Cerebellar nuclear complex (tissue), 1 donor: ENCODE results near the gene CAPRIN1.
"Not testable (repeated sequence)": the region's sequence is repeated elsewhere in the genome, so short reads cannot be mapped to it uniquely, and the experiment has no call there.

Experiments
- DNase-seq, 2 experiments: peaks; one replicate each; lab custom pipeline; 2025; lab: John Stamatoyannopoulos, UW

CAPRIN1 gene

DNA sequence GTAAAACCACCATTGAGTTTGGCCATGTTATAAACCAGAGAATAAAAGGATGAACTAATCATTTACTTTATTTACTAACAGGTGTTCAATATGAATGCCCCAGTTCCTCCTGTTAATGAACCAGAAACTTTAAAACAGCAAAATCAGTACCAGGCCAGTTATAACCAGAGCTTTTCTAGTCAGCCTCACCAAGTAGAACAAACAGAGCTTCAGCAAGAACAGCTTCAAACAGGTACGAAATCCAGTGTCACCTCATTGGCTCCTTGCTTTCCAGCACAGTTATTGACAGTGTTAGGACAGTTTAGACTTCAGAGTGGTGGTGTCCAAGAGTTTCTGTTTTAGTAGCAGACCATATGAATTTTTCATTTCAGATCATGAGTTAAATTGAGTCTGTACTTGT lies 40.3 kb downstream of the CAPRIN1 start:
- DNase-seq = no peak

- DNase-seq = not testable (repeated sequence)
These were observed 43.4 kb downstream of the CAPRIN1 start for GRCh38 chr11:34094900-34095299.

DNA sequence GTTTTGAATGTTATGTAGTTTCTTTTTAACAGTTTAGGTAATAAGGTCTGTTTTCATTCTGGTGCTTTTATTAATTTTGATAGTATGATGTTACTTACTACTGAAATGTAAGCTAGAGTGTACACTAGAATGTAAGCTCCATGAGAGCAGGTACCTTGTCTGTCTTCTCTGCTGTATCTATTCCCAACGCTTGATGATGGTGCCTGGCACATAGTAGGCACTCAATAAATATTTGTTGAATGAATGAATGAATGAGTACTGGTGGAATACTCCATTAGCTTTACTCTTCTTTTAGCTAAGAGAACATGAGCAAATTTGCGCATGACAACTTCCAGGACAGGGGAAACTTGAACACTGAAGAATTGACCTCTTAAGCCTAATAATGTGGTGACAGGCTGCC lies 47.3 kb downstream of the CAPRIN1 start:
- DNase-seq = no peak

DNA sequence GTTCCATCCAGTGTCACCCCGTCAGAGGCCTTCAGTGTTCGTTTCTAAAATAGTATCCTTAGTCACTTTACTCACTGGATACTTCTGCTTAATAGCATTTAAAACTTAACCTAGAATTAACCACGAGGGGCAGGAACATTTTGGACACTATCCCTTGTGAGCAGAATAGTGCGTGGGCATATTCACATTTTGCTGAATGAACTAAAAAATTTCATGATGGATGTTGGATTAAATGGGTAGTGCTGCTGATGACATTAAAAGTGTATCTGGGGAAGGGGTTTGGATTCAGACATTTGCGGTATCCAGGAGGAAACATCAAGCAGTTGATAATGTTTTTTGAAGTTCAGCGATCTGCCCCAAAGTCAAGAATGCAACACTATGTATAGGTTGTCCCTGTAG lies 53.1 kb downstream of the CAPRIN1 start:
- no peak for DNase-seq

DNA sequence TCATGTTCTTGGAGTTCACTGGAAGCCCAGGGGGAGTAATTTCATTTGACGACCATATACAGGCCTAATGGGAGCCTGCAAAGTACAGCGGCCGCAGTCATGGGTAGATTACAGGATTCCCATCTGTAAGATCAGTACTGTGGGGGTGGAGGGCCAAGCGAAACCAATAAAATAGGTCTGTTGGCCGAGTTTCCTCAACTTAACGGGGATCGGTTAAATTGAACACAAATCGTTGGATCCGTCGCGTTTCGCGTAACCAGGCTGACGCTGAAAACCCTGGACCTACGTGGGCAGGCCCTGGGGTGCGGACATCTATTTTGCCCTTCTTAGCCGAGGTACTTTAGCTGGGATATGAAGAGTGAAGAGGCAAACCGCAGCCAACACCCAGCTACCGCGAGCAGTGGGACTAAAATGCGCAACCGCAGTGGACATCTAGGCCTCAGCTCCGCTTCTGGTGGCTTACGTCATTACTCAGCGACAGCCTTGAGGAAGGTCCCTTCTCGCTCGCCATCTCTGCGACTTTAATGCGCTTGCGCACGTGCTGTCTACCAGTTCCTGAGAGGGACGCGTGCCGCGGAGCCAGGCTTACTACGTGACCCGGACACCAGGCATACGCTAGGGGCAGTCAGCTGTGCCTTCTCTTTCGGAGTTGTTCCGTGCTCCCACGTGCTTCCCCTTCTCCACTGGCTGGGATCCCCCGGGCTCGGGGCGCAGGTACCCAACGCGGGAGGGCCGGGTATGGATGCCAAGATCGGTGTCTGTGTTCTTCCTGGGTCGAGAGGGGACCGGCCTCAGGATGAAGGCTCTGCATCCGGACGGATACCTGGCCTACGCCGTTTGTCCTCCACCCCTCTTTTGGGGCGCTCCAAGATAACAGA lies 53.8 kb downstream of the CAPRIN1 start, which contains the start of gene NAT10:
NAT10 (plus strand) TSS at position 551 of the 878 bp plus-strand sequence. CDS start 2,597 bp downstream, outside the sequence.
- DNase-seq = peak; percentile 5 to 69

DNA sequence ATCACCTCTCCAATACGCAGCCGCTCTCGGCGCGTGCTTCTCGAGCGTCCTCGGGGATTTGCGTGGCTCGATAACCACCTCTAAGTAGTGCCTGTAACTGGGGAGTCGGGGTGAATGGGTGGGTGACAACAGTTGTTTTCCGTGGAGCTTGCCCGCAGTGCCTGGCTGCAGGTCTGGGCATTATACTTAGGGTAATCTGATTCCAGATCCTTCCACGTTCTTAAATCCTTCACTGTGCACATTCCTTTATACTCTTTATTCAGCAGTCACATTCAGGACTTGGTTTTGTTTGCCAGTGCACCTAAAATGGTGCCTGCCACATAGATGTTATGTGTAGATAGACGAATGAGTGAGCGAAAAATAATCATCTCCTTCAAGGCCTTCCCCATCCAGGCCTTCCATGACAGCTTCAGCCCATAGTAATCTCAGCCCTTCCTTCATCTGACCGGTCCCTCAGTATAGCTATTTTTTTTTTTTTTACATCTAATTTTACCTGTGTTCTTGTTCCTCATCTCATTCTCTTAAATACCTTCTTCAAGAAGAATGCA lies 54.5 kb downstream of the CAPRIN1 start:
- no peak for DNase-seq

DNA sequence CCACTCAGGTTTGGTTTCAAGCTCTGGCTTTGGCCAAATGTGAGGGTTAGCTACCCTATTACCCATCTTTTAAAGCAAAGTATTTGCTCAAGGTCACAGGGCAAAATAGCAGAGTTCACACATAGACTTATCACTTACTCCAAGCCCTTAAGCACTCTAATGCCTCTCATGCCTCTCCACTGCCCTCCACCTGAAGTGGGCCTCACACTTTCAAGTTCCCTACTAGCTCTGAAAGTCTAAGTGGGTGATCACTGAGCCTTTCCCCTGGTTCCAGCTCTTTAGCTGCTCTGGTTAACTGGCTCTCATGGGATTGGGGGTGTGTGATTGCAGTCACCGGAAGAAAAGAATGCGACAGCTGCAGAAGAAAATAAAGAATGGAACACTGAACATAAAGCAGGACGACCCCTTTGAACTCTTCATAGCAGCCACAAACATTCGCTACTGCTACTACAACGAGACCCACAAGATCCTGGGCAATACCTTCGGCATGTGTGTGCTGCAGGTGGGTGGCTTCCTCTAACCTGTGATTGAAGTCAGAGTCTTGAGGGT lies 60.3 kb downstream of the CAPRIN1 start:
- DNase-seq = no peak

- DNase-seq = no peak
These were observed 62.5 kb downstream of the CAPRIN1 start for GRCh38 chr11:34114014-34114413.

GRCh38 chr11:34114471-34114870 lies 62.9 kb downstream of the CAPRIN1 start:
- DNase-seq = no peak

- no peak for DNase-seq
These were observed 69.1 kb downstream of the CAPRIN1 start for GRCh38 chr11:34120651-34121050.

DNA sequence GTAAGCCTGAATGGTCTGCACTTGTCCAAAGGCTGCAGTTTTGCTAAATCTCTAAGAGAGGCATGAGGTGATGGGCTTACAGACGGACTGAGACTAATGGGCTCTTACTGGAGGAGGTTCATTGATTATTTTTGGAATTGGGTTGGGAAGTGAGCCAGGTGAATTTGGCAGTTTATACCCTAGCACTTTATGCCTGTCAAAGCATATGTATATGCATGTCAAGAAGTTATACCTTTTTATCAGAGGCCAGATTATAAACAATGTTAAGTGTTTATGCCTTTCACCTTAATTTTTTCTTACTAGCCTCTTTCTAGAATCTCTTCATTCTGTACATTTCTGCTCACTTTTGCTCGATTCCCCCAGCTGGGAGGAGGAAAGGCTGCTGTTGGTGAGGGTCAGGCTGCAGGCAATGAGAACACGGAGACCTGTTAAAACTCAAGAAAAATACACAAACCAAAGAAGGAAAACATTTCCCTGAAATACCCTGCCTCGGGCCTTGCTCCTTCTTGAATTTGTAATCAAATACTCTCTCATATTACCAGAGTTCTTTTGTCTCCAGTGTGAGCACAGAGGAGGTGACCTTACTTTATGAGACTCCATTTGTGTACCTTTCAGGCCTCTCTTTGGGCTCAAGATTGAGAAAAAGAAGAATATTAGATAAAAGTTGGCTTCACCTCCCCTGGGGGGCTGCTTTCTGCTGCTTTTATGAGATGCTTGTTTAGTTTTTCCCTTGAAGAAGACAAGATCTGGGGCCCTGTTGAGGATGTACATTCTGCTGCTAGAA lies 73.5 kb downstream of the CAPRIN1 start:
- no peak for DNase-seq

DNA sequence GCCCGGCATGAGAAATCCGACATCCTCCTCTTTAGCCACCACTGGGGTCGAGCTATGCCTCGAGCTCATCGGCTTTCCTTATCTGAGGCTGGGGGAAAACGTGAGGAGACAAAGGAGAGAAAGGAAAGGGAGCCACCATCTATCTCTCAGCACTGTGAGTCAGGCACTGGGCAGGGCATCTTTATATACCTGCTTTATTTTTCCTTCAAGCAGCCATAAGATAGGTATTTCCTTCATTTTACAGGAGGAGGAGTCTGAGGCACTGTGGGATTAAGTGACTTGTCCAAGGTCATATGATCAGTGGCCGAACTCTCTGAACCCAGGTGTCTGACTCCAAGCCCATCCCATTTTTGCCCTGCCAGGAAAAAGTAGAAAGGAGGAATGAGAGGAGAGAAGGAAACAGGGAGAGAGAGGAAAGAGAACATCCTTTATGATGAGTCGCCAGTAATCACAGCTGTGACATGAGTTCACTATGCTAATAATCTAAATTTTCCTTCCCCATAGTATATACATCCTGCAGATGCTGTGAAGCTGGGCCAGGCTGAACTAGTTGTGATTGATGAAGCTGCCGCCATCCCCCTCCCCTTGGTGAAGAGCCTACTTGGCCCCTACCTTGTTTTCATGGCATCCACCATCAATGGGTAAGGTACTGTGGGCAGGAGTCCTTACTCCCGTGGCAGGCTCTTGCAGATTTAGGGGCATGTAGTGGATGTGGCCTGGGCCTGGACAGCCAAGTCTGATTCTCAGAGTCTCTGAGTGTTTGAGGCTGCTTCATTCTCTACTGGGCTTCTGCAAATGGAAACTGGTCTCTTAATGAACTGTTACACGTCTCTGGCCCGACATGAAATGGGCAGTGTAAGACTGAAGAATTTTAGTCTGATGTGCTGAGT lies 75.7 kb downstream of the CAPRIN1 start:
- no peak for DNase-seq

DNA sequence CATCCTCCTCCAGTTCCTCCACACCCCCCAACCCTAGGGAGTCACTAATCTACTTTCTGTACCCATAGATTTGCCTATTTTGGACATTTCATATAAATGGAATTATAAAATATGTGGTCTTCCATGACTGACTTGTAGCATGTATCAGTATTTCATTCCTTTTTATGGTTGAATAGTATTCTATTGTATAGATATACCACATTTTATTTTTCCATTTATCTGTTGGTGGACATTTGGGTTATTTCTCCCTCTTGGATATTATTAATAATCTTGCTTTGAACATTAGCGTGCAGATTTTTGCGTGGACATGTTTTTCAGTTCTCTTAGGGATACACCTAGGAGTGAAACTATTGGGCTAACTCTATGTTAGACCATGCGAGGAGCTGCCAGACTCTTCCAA lies 77.3 kb downstream of the CAPRIN1 start:
- no peak for DNase-seq

- DNase-seq = no peak
These were observed 80.9 kb downstream of the CAPRIN1 start for GRCh38 chr11:34132261-34132965.

GRCh38 chr11:34134765-34135164 lies 83.2 kb downstream of the CAPRIN1 start:
- no peak for DNase-seq

DNA sequence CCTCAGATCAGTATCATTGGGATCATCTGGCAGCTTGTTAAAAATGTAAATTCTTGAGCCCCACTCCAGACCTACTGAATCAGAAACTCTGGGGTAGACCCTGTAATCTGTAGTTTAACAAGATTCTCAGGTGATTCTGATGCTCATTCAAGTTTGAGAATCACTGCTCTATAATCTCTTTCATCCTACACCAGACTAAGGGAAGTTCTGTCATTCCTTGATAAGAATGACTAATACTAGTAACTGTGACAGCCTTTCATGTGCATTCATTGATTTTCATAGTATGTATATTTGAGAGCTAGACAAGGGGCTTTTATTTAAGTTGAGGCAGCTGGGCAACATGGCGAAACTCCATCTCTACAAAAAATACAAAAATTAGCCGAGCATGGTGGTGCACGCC lies 83.9 kb downstream of the CAPRIN1 start:
- DNase-seq = no peak

DNA sequence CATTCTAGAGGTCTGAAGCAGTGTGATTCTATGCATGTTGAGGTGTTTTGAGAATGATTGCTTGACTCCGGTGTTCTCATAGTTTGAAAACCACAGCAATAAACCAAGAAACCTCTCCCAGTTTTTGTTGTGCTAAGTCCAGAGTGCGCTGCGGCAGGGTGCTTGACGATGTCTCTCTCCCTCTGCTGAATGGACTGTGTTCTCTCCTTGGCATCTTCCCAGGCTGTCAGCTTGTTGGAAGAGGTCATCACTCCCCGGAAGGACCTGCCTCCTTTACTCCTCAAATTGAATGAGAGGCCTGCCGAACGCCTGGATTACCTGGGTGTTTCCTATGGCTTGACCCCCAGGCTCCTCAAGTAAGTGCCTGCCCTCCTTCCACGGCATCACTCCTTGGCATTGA lies 84.9 kb downstream of the CAPRIN1 start:
- DNase-seq = no peak

DNA sequence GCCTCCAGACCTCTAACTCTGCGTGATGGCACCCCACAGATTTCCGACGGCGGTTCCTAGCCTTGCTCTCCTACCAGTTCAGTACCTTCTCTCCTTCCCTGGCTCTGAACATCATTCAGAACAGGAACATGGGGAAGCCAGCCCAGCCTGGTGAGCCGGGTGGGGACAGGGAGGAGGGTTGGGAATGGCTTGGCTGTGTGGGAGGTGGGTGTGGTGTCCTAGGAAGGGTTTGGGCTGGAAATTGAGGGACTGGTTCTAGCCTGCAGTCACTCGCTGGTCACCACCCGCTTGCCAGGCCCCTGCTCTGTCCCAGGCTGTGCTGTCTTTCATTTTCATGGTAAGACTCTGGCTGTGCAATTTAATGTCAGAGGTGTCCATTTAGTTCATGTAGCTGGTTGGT lies 87.8 kb downstream of the CAPRIN1 start:
- DNase-seq = no peak

DNA sequence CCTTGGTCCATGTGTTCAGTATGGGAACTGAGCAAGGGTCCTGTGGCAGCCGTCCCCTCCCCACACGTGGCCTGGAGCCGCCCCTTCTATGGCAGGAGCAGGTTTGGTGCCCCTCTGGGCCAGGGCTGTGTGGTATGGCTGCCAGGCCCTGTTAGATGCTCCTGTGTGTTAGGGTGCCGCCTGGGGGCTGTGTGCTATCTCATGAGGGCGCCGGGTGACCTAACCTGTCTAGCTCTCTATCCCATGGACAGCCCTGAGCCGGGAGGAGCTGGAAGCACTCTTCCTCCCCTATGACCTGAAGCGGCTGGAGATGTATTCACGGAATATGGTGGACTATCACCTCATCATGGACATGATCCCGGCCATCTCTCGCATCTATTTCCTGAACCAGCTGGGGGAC lies 88.6 kb downstream of the CAPRIN1 start:
- no peak for DNase-seq

DNA sequence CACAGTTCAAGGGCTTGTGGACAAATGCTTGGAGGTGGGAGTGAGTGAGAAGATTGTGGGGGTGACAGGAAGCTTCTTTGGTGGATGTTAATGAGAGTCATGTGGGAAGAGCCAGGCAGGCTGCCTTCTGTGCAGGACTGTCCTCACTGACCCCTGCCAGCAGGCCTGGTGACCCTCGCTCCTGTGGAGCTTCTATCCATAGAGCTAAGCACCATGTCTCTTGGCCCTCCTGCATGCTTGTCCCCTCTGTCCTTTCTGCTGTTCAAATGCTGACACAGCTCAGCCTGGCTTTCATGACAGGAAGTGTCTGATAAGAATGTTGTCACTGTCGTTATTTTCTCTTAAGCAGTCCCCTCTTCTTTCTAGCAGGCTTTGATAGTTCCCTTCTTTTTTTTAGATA lies 91.5 kb downstream of the CAPRIN1 start:
- DNase-seq = no peak

DNA sequence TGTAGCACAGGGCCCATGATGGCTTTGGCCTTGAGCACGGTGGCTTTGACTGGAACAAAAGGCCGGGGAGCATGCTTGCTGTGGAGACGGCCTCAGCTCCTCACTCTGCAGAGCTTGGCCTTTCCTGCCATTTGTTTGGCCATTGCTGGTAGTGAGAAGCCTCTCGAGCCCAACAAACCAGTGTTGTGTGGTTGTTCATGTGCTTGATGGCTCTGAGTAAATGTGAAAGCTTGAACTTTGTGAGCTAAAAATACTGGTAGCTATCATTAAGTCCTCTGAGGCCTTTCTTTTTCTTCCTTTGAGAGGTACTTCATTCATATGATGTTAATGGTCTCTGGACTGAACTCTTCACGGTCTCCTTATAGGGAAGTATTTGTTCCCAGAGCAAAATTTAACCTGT lies 93.5 kb downstream of the CAPRIN1 start:
- DNase-seq = no peak
